ENCODE results near the gene ARRDC4.
"Not testable (repeated sequence)": the region's sequence is repeated elsewhere in the genome, so short reads cannot be mapped to it uniquely, and the experiment has no call there.

ARRDC4 gene

GRCh38 chr15:97967881-97968280, 7.4 kb downstream of the ARRDC4 start:
- FAIRE-seq, result no peak
- TF ChIP-seq POLR2AphosphoS5 (IDR thresholded peaks at IDR 0.05; ENCODE audit: low read depth, low read length) (no peak), POLR2A (IDR thresholded peaks at IDR 0.05; ENCODE audit: low read depth, low read length) (no peak), TAF1 (IDR thresholded peaks at IDR 0.05; ENCODE audit: borderline replicate concordance, low read depth, low read length) (no peak)
- DNase-seq (ENCODE audit: insufficient read length), result no peak

DNA sequence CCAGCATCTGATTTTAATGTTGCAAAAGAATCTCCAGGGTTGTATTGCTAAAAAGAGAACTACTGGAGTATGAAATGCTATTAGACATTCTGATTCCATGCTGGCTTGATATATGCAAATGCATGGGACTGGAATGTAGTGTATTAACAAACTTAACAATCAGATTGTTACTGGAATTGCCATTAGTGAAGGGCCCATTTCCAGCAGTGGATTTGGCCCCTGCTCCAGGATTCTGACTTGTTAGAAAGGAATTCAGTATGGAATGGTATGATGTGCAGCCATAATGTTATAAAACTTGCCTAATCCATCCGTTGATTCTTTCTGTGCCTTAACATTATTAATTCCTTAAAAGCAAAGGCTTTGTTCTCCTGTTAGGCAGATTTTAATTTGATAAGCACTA, 7.9 kb downstream of the ARRDC4 start:
- TF ChIP-seq POLR2AphosphoS5 (IDR thresholded peaks at IDR 0.05; ENCODE audit: low read depth, low read length), result no peak
- no peak for TF ChIP-seq TAF1 (IDR thresholded peaks at IDR 0.05; ENCODE audit: borderline replicate concordance, low read depth, low read length)
- no peak for TF ChIP-seq POLR2A (IDR thresholded peaks at IDR 0.05; ENCODE audit: low read depth, low read length)
- no peak for DNase-seq (ENCODE audit: insufficient read length)
- FAIRE-seq, result no peak

DNA sequence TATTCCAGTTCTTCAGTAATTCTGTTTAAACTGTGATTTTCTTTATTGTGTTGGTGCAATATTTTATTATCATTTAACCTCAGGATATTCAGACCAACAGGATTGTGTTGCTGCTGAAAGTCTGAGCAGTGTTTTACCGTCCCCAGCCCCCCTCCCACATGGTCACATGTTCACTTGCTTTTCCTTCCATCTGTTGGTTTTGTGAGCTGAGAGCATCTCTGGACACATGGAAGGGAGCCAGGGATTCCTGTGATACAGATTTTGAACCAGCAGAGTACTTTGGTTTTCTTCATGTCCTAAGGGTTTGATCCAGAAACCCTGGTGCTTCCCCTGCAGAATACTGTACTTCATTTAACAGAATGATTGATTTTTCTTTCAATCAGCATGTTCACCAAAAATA, 11.9 kb downstream of the ARRDC4 start:
- FAIRE-seq (no peak), DNase-seq (ENCODE audit: insufficient read length) (no peak)
- TF ChIP-seq POLR2A (IDR thresholded peaks at IDR 0.05; ENCODE audit: low read depth, low read length) (no peak), POLR2AphosphoS5 (IDR thresholded peaks at IDR 0.05; ENCODE audit: low read depth, low read length) (no peak), TAF1 (IDR thresholded peaks at IDR 0.05; ENCODE audit: borderline replicate concordance, low read depth, low read length) (no peak)

- FAIRE-seq, result no peak
- TF ChIP-seq POLR2A (IDR thresholded peaks at IDR 0.05; ENCODE audit: low read depth, low read length), result no peak
- no peak for TF ChIP-seq TAF1 (IDR thresholded peaks at IDR 0.05; ENCODE audit: borderline replicate concordance, low read depth, low read length)
- TF ChIP-seq POLR2AphosphoS5 (IDR thresholded peaks at IDR 0.05; ENCODE audit: low read depth, low read length), result no peak
- no peak for DNase-seq (ENCODE audit: insufficient read length)
Measured at GRCh38 chr15:97976129-97976528, 15.6 kb downstream of the ARRDC4 start.

- no peak for DNase-seq (ENCODE audit: insufficient read length)
Measured at GRCh38 chr15:97976766-97977503, 16.4 kb downstream of the ARRDC4 start.

GRCh38 chr15:97977734-97978133, 17.2 kb downstream of the ARRDC4 start:
- DNase-seq (ENCODE audit: insufficient read length) (no peak), FAIRE-seq (no peak)
- TF ChIP-seq POLR2AphosphoS5 (IDR thresholded peaks at IDR 0.05; ENCODE audit: low read depth, low read length) (no peak), POLR2A (IDR thresholded peaks at IDR 0.05; ENCODE audit: low read depth, low read length) (no peak), TAF1 (IDR thresholded peaks at IDR 0.05; ENCODE audit: borderline replicate concordance, low read depth, low read length) (no peak)

More at GRCh38 chr15:97976766-97977503, 16.4 kb downstream of the ARRDC4 start:
- FAIRE-seq, result no peak
- TF ChIP-seq TAF1 (IDR thresholded peaks at IDR 0.05; ENCODE audit: borderline replicate concordance, low read depth, low read length), result no peak
- TF ChIP-seq POLR2AphosphoS5 (IDR thresholded peaks at IDR 0.05; ENCODE audit: low read depth, low read length), result no peak
- TF ChIP-seq POLR2A (IDR thresholded peaks at IDR 0.05; ENCODE audit: low read depth, low read length), result no peak

DNA sequence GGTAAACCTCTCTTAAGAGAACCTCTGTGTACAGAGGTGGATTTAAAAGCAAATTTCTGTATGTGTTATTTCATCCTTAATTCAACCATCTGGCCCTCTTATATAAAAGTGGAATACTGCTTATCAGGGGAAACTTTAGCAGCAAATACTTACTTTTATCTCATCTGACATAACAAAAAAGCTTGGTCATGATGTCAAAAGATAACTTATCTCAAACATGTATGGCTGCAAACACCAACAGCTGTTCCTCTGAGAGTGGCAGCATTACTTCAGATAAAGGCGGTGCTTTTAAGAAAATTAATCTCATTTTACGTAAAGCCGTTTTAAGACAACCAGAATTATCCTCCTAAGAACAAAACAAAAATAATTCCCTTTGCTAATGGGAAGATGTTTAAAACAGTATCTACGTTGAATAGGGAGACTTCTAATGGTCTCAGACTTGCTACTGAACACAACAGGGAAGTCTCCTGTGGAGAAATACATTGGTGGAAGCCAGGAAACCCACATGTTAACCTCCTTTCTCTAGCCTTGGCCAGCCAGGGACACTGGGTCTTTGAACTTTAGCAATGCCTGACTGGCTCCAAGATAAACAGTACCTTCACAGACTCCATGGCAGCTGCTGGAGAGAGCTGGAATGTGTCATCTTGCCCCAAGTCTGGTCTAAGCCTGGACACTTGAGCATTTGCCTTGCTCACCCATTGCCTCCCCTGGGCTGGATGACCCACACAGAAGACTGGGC, 18.1 kb downstream of the ARRDC4 start:
- TF ChIP-seq POLR2AphosphoS5 (IDR thresholded peaks at IDR 0.05; ENCODE audit: low read depth, low read length), result no peak
- DNase-seq (ENCODE audit: insufficient read length) (no peak), FAIRE-seq (no peak)

- TF ChIP-seq TAF1 (IDR thresholded peaks at IDR 0.05; ENCODE audit: borderline replicate concordance, low read depth, low read length) (no peak), POLR2AphosphoS5 (IDR thresholded peaks at IDR 0.05; ENCODE audit: low read depth, low read length) (no peak), POLR2A (IDR thresholded peaks at IDR 0.05; ENCODE audit: low read depth, low read length) (no peak)
- no peak for DNase-seq (ENCODE audit: insufficient read length)
- FAIRE-seq, result no peak
Measured at GRCh38 chr15:97979140-97979520, 18.6 kb downstream of the ARRDC4 start.

GRCh38 chr15:97981058-97981457, 20.6 kb downstream of the ARRDC4 start:
- DNase-seq (ENCODE audit: insufficient read length) (no peak), FAIRE-seq (no peak)
- TF ChIP-seq POLR2A (IDR thresholded peaks at IDR 0.05; ENCODE audit: low read depth, low read length), result no peak
- TF ChIP-seq TAF1 (IDR thresholded peaks at IDR 0.05; ENCODE audit: borderline replicate concordance, low read depth, low read length), result no peak
- TF ChIP-seq POLR2AphosphoS5 (IDR thresholded peaks at IDR 0.05; ENCODE audit: low read depth, low read length), result no peak

- TF ChIP-seq POLR2A (IDR thresholded peaks at IDR 0.05; ENCODE audit: low read depth, low read length), result no peak
- no peak for TF ChIP-seq POLR2AphosphoS5 (IDR thresholded peaks at IDR 0.05; ENCODE audit: low read depth, low read length)
- TF ChIP-seq TAF1 (IDR thresholded peaks at IDR 0.05; ENCODE audit: borderline replicate concordance, low read depth, low read length), result no peak
- FAIRE-seq, result no peak
- DNase-seq (ENCODE audit: insufficient read length), result no peak
Measured at GRCh38 chr15:97981758-97982157, 21.3 kb downstream of the ARRDC4 start.

DNA sequence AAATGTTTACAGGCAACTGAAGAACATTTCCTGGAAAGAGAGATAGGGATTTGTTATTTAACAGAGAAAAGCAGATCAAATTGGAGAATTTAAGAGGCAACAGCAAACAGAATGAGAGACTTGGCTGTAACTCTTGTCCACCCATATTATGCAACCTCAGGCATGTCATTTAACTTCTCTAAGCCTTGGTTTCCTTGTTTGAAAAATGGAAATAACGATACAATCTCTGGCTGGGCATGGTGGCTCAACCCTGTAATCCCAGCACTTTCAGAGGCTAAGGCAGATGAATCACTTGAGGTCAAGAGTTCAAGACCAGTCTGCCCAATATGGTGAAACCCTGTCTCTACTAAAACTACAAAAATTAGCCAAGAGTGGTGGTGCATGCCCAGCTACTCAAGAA, 23.7 kb downstream of the ARRDC4 start:
- no peak for TF ChIP-seq POLR2AphosphoS5 (IDR thresholded peaks at IDR 0.05; ENCODE audit: low read depth, low read length)
- no peak for TF ChIP-seq TAF1 (IDR thresholded peaks at IDR 0.05; ENCODE audit: borderline replicate concordance, low read depth, low read length)
- no peak for TF ChIP-seq POLR2A (IDR thresholded peaks at IDR 0.05; ENCODE audit: low read depth, low read length)
- no peak for FAIRE-seq

DNA sequence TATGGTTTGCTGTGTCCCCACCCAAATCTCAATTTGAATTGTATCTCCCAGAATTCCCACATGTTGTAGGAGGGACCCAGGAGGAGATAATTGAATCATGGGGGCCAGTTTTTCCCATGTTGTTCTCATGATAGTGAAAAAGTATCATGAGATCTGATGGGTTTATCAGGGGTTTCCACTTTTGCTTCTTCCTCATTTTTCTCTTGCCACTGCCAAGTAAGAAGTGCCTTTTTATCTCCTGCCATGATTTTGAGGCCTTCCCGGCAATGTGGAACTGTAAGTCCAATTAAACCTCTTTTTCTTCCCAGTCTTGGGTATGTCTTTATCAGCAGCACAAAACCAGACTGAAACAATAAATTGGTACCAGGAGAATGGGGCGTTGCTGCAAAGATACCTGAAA, 25.5 kb downstream of the ARRDC4 start:
- FAIRE-seq; DNase-seq (ENCODE audit: insufficient read length): not testable (repeated sequence)

More for the DNA sequence above, 23.7 kb downstream of the ARRDC4 start:
- no peak for DNase-seq (ENCODE audit: insufficient read length)
